SU-DHL-6 (cell line): Measurements from ENCODE around the gene FANCC.

Source experiments
- H2AFZ ChIP-seq: fragments of 200-600 bp; sonication (generic); 2 replicates; pipeline ENCODE4 v1.6.1; 2014; ENCODE audit warnings: low read depth, mild to moderate bottlenecking, moderate library complexity, mixed read lengths, antibody characterized with exemption, low read length; ENCODE audit not compliant: severe bottlenecking
- H3F3A ChIP-seq: fragments of 200-600 bp; shearing (Covaris generic); 2 replicates; pipeline ENCODE4 v1.6.0; 2016; ENCODE audit warnings: antibody characterized with exemption, mild to moderate bottlenecking; ENCODE audit not compliant: insufficient read depth
- H3K27ac ChIP-seq: fragments of 200-600 bp; sonication (generic); 2 replicates; pipeline ENCODE4 v1.5.1; 2016; ENCODE audit warnings: low read depth, mild to moderate bottlenecking, low read length, moderate library complexity, mixed read lengths
- H3K27me3 ChIP-seq: fragments of 200-600 bp; sonication (generic), shearing (Covaris generic); 2 replicates; pipeline ENCODE4 v1.6.0; 2014; ENCODE audit warnings: mild to moderate bottlenecking, low read length
- H3K36me3 ChIP-seq: fragments of 200-600 bp; sonication (generic); 2 replicates; pipeline ENCODE4 v1.6.1; 2014; ENCODE audit warnings: mild to moderate bottlenecking, low read length, mixed read lengths
- H3K4me2 ChIP-seq: fragments of 300-600, 200-600 bp; shearing (Covaris generic), sonication (generic); 2 replicates; pipeline ENCODE4 v1.6.0; 2014; ENCODE audit warnings: low read length, low read depth, mild to moderate bottlenecking; ENCODE audit not compliant: poor library complexity, severe bottlenecking
- H3K4me3 ChIP-seq: fragments of 200-600 bp; sonication (generic); 2 replicates; pipeline ENCODE4 v1.5.1; 2014; ENCODE audit warnings: antibody characterized with exemption, low read length, mild to moderate bottlenecking, mixed read lengths; ENCODE audit not compliant: insufficient read depth, poor library complexity, severe bottlenecking
- H3K79me2 ChIP-seq: fragments of 200-600 bp; sonication (generic); 2 replicates; pipeline ENCODE4 v1.6.1; 2014; ENCODE audit warnings: mild to moderate bottlenecking, low read length, moderate library complexity; ENCODE audit not compliant: insufficient read depth
- H3K9ac ChIP-seq: fragments of 200-600 bp; sonication (generic); 2 replicates; pipeline ENCODE4 v1.7.0; 2014; ENCODE audit warnings: mild to moderate bottlenecking, low read length
- H3K9me2 ChIP-seq: fragments of 200-600 bp; sonication (generic); replicated peaks from 2 replicates; pipeline ENCODE4 v1.6.1; 2014; ENCODE audit warnings: low read length; ENCODE audit not compliant: insufficient read depth
- H3K9me3 ChIP-seq: fragments of 200-600 bp; sonication (generic); 2 replicates; pipeline ENCODE4 v1.6.1; 2014; ENCODE audit warnings: low read length, mixed read lengths; ENCODE audit not compliant: insufficient read depth
- H4K20me1 ChIP-seq: fragments of 200-600 bp; sonication (generic); 2 replicates; pipeline ENCODE4 v1.6.1; 2014; ENCODE audit warnings: low read depth, mild to moderate bottlenecking, antibody characterized with exemption, low read length, moderate library complexity, mixed read lengths
- EZH2phosphoT487 ChIP-seq: fragments of 200-600 bp; sonication (generic), shearing (Covaris generic); conservative IDR thresholded peaks from 2 replicates; pipeline ENCODE4 v1.6.1; 2018; ENCODE audit warnings: mild to moderate bottlenecking, antibody characterized with exemption, low read length, moderate library complexity, mixed read lengths
- TF ChIP-seq, protein P1 (sequence below): fragments of 200-600 bp; sonication (generic); IDR thresholded peaks from one replicate; pipeline ENCODE4 v1.5.1; 2017; ENCODE audit warnings: antibody characterized with exemption, mild to moderate bottlenecking, low read length, moderate library complexity; ENCODE audit not compliant: insufficient read depth, poor library complexity, severe bottlenecking

The FANCC gene

DNA sequence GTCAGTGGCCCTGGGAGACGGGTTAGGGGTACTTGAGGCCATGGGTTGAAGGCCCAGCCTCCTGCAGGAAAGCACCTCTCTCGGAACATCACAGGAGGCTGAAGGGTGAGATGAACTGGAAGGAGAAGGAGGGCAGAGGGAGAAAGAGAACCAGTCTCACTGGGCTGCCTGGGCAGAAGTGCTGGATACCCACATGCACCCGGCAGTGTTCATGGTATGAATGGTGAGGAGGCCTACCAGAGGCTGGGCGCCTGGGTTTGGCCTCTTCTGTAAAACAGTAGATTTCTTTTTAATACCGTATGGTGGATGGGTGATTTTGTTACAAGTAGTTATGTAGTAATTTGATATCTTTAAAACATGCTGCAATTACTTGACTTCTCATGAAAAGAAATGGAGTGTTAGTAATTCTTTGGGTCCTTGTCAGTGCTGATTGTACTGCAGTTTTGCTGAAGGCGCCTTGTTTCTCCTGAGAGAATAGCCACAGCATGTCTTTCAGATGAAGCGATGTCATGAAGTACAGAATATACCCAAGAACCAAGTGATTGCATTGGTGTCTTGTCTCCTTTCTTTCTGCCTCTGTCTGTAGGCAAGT lies 258.6 kb downstream of the FANCC start:
- no peak overlapping the region for H3K4me2 ChIP-seq
- H3F3A ChIP-seq: no peaks in the 10 kb centered on the region
- no peak overlapping the region for H3K9ac ChIP-seq
- no peaks in the 10 kb centered on the region for H3K9me3 ChIP-seq
- no peak overlapping the region for H2AFZ ChIP-seq
- no peaks in the 10 kb centered on the region for H4K20me1 ChIP-seq
- TF ChIP-seq, protein P1, sequence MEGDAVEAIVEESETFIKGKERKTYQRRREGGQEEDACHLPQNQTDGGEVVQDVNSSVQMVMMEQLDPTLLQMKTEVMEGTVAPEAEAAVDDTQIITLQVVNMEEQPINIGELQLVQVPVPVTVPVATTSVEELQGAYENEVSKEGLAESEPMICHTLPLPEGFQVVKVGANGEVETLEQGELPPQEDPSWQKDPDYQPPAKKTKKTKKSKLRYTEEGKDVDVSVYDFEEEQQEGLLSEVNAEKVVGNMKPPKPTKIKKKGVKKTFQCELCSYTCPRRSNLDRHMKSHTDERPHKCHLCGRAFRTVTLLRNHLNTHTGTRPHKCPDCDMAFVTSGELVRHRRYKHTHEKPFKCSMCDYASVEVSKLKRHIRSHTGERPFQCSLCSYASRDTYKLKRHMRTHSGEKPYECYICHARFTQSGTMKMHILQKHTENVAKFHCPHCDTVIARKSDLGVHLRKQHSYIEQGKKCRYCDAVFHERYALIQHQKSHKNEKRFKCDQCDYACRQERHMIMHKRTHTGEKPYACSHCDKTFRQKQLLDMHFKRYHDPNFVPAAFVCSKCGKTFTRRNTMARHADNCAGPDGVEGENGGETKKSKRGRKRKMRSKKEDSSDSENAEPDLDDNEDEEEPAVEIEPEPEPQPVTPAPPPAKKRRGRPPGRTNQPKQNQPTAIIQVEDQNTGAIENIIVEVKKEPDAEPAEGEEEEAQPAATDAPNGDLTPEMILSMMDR: no peak
- no peak for TF ChIP-seq EZH2phosphoT487
- no peaks in the 10 kb centered on the region for H3K9me2 ChIP-seq
- no peak overlapping the region for H3K4me3 ChIP-seq
- no peaks in the 10 kb centered on the region for H3K36me3 ChIP-seq
- H3K27ac ChIP-seq: no peak overlapping the region
- no peaks in the 10 kb centered on the region for H3K79me2 ChIP-seq
- no peaks in the 10 kb centered on the region for H3K27me3 ChIP-seq

DNA sequence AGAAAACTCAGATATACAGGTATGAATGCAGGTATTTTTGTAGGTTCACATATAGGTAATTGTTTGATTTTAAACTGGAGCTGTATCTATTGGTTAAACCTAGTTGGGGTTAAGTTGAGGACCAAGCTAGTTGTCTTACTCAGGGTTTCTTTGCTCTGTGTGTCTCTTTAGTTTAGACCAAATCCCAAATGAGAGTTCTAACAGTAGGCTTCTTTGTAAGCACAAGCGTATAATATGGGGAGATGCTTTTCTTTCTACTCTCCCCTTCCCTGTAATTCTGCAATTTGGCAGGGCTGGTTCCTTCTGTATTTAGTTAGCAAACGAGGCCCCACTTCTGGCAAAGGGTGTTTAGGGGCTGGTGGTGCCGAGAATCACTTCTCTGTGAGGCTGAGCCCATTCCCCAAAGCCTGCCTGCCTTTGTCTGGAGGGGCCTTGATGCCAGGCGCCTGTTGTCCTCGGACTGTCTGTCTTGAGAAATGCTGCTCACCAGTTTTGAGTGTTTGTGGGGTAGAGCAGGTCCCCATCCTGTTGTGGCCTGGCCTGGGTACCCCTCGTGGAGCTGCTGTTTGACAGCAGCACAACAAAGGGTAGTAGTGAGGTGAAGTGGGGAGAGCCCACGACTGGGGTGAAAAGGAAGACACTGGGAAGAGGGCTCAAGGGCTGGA lies 259.3 kb downstream of the FANCC start:
- no peak overlapping the region for H3K4me2 ChIP-seq
- no peaks in the 10 kb centered on the region for H4K20me1 ChIP-seq
- no peak overlapping the region for H3K27ac ChIP-seq
- H3K9me3 ChIP-seq: no peaks in the 10 kb centered on the region
- H3K9ac ChIP-seq: no peak overlapping the region
- no peak for TF ChIP-seq EZH2phosphoT487
- TF ChIP-seq, protein P1: no peak
- H3K4me3 ChIP-seq: no peak overlapping the region
- H3K27me3 ChIP-seq: no peaks in the 10 kb centered on the region
- H3K9me2 ChIP-seq: no peaks in the 10 kb centered on the region
- H3K36me3 ChIP-seq: no peaks in the 10 kb centered on the region
- H2AFZ ChIP-seq: no peak overlapping the region
- no peaks in the 10 kb centered on the region for H3F3A ChIP-seq
- no peaks in the 10 kb centered on the region for H3K79me2 ChIP-seq

DNA sequence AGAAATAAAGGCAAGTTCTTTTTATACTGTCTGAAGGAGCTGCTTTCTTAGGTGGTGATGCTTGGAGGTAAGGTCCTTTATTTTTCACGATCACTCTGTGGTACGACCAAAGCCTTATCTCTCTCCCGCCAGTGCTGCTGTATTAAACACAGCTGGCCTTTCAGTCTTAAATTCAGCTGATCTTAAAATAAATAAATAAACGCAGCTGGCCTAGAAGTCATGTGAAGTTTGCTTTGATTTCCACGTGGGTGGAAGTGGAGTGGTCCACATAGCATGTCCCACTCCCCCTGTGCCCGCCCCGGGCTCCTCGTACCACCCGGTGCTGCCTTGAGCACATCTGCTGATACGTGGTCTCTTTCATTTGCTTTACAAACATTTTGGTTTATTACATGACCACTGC lies 260.4 kb downstream of the FANCC start:
- H3K9ac ChIP-seq: no peak overlapping the region
- no peaks in the 10 kb centered on the region for H3K27me3 ChIP-seq
- no peak overlapping the region for H3K27ac ChIP-seq
- H4K20me1 ChIP-seq: no peaks in the 10 kb centered on the region; the same call in 1 of the 2 replicates
- no peaks in the 10 kb centered on the region for H3K9me2 ChIP-seq
- H3K79me2 ChIP-seq: no peaks in the 10 kb centered on the region
- no peak overlapping the region for H2AFZ ChIP-seq
- no peak overlapping the region for H3K4me3 ChIP-seq
- no peak overlapping the region for H3K4me2 ChIP-seq
- H3F3A ChIP-seq: no peaks in the 10 kb centered on the region
- TF ChIP-seq, protein P1: no peak
- H3K9me3 ChIP-seq: no peaks in the 10 kb centered on the region
- H3K36me3 ChIP-seq: no peaks in the 10 kb centered on the region
